NCI-H526 treated with DMSO at 0.1 percent for 48 hours (cell line): ENCODE results near the gene PPM1K.

Experiments used
- DNase-seq: peaks from one replicate; lab custom pipeline; 2025; lab: John Stamatoyannopoulos, UW

The PPM1K gene

GRCh38 chr4:88276952-88277710, 7.2 kb downstream of the PPM1K start:
- DNase-seq: no peak

GRCh38 chr4:88275949-88276515, 8.3 kb downstream of the PPM1K start:
- no peak for DNase-seq

- DNase-seq: no peak
Measured at GRCh38 chr4:88275516-88275915, 8.8 kb downstream of the PPM1K start.

GRCh38 chr4:88268913-88269312, 15.4 kb downstream of the PPM1K start:
- peak; percentile 60 for DNase-seq

- no peak for DNase-seq
Measured at GRCh38 chr4:88264336-88264735, 20.0 kb downstream of the PPM1K start.

- no peak for DNase-seq
Measured at GRCh38 chr4:88257726-88258125, 26.6 kb downstream of the PPM1K start.

GRCh38 chr4:88255111-88255510, 29.2 kb downstream of the PPM1K start:
- no peak for DNase-seq

GRCh38 chr4:88251924-88252323, 32.4 kb downstream of the PPM1K start:
- DNase-seq: no peak

- no peak for DNase-seq
Measured at GRCh38 chr4:88247148-88247547, 37.2 kb downstream of the PPM1K start.

GRCh38 chr4:88246600-88246999, 37.8 kb downstream of the PPM1K start:
- DNase-seq: no peak

GRCh38 chr4:88244816-88245579, 39.4 kb downstream of the PPM1K start:
- no peak for DNase-seq

GRCh38 chr4:88244056-88244455, 40.3 kb downstream of the PPM1K start:
- no peak for DNase-seq

GRCh38 chr4:88242144-88242543, 42.2 kb downstream of the PPM1K start:
- DNase-seq: no peak

GRCh38 chr4:88240297-88240714, 44.1 kb downstream of the PPM1K start:
- DNase-seq: no peak

GRCh38 chr4:88230969-88231771, 53.2 kb downstream of the PPM1K start:
- no peak for DNase-seq

- no peak for DNase-seq
Measured at GRCh38 chr4:88230461-88230891, 53.9 kb downstream of the PPM1K start.

- DNase-seq: no peak
Measured at GRCh38 chr4:88227734-88228133, 56.6 kb downstream of the PPM1K start.

- DNase-seq: no peak
Measured at GRCh38 chr4:88226143-88226542, 58.2 kb downstream of the PPM1K start.

GRCh38 chr4:88225232-88226105, 58.9 kb downstream of the PPM1K start:
- no peak for DNase-seq

GRCh38 chr4:88223516-88223915, 60.8 kb downstream of the PPM1K start:
- DNase-seq: no peak

- peak; percentile 25 for DNase-seq
Measured at GRCh38 chr4:88219099-88219498, 65.3 kb downstream of the PPM1K start.
